Measurements from ENCODE around the gene MTR. TPM values are rescaled to one million over a fixed set of nuclear protein-coding genes. Genes with fewer than 3 reads are reported as not detected.
A peak's percentile ranks its signal among the peaks of the same experiment; 100 is the strongest.

MTR gene
- polyA plus RNA-seq, 12 donors, result 16.7 to 32.1 (median 23.8) TPM; not detected in 1

GRCh38 chr1:236773919-236774318, 21.2 kb upstream of the MTR start:
- no peak for DNase-seq

- DNase-seq, result no peak
These were observed 20.2 kb upstream of the MTR start for GRCh38 chr1:236774926-236775325.

- no peak for DNase-seq
These were observed 15.8 kb upstream of the MTR start for GRCh38 chr1:236779312-236779711.

DNA sequence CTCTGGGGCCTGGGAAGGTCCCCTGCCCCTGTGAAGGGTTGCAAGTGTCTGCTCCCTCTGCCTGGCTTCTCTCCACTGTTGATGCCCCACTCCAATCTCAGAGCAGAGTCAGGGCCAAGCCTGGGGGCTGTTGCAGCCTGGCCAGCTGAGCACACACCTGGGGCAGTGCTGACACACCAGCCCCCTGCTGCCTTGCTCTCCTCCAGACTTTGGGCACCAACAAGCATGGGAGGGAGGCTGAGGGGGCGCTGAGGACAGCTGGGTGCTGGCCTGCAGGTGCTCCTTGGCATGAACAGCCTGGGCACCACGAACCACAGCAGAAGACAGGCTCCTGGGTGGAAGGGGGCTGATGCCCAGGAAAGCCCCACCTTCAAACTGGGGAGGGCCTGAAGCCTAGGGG, 9.6 kb upstream of the MTR start:
- no peak for DNase-seq

DNA sequence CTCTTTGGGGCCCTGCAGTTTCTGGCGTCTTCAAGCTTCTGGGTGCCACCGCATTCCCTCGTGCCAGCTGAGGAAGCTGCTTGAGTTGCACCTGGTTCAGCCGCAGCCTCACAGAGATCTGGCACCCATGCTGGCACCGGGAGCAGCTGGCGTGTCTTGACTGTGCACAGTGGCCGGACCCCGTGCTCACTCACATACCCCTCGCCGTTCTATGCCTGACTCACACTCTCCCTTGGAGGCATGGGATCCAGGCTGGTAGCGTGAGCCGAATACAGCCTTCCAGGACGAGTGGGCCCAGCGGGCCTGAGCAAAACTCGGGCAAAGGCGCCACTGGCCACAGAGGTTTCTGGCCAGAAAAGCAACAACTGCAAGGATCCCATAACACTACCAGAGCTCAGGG, 8.6 kb upstream of the MTR start:
- DNase-seq, result no peak

GRCh38 chr1:236794585-236795034, 482 bp upstream of the MTR start:
- DNase-seq, result no peak

- DNase-seq, result peak; percentile 51
These were observed 920 bp downstream of the MTR start for GRCh38 chr1:236795757-236796667.

DNA sequence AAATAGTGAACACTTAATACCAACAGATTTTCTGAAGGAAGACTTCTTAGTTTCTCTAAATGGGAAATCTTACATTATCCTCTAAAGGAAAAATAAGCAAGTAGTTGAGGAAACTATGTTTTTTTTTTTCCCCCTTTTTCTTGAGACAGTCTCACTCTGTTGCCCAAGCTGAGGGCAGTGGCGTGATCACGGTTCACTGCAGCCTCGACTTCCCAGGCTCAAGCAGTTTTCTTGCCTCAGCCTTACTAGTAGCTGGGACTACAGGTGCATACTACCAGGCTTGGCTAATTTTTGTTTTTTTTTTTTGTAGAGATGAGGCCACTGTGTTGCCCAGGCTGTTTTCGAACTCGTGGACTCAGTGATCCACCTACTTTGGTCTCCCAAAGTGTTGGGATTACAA, 3.9 kb downstream of the MTR start:
- DNase-seq, result no peak

DNA sequence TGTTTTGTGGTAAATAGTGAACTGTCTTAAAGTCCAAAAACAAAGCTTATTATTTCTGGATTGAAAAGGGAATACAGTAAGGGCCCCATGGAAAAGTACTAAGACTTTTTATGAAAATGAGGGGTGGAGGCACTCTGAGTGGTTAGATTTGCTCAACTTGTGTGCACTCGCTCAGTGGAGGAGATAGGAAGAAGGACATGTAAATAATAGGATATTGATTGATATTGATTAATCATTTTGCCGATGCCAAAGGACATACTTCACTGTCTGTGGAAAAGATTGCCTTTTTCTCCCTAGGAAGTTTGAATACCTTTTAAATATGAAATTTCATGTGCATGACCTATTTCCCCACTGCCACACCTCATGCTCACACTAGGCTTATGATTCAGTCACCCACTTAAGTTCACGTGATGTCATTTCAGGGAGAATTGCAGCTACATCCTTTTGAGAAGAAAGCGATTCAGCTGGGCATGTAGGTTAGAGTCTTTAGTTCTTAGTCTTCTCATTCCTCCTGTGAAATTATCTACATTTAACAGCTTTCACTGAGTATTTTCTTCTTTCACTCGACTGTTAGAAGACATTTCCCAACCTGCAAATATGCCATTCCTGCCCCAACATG, 5.0 kb downstream of the MTR start:
- no peak for DNase-seq

GRCh38 chr1:236800623-236801022, 5.5 kb downstream of the MTR start:
- no peak for DNase-seq

DNA sequence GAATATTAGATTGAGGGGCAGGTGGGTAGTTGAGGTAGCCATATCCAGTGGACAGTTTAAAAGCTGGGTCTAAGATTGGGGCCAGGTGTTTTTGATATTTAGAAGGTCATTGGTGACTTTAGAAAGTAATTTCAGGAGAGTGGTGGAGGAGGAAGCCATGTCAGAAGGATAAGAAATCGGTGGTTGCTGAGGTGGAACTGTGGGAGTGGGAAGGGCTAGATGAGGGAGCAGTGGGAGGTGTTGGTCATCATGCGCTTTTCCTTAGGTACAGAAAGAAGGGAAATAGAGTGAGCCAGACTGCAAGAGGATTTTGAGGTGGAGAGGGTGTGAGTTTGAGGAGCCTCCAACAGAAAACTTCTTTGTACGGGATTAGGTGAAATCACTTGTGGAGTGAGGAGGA, 7.2 kb downstream of the MTR start:
- no peak for DNase-seq

DNA sequence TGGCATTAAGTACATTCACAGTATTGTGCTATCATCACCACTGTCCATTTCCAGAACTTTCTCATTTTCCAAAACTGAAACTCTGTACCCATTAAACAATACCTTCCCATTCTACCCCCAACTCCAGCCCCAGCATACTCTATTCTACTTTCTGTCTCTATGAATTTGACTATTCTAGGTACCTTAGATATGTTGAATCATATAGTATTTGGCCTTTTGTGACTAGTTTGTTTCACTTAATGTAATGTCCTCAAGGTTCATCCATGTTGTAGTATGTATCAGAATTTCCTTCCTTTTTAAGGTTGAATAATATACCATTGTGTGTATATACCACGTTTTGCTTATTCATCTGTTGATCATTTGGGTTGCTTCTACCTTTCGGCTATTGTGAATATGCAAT, 11.5 kb downstream of the MTR start:
- DNase-seq, result no peak

- DNase-seq, result no peak
These were observed 12.9 kb downstream of the MTR start for GRCh38 chr1:236808005-236808404.

GRCh38 chr1:236808564-236809130, 13.6 kb downstream of the MTR start:
- DNase-seq, result no peak

GRCh38 chr1:236809148-236809547, 14.1 kb downstream of the MTR start:
- no peak for DNase-seq

DNA sequence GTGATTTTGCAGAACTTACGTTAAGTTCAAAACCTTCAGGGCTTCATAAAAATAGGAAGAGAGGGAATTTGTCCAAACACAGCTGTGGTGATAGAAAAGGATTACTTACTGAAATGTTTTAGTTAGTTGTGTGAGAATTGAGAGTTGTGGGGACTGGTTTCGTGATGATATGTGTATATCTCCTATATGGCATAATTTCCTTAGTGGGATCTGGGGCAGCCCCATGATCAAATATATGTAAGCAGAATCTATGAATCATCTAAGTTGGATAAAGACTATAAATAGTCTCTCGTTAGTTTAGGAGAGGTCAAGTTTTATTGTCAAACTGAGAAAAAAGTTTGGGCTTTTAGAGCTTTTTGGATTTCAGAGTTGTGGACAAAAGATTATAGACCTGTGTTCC, 14.9 kb downstream of the MTR start:
- no peak for DNase-seq

DNA sequence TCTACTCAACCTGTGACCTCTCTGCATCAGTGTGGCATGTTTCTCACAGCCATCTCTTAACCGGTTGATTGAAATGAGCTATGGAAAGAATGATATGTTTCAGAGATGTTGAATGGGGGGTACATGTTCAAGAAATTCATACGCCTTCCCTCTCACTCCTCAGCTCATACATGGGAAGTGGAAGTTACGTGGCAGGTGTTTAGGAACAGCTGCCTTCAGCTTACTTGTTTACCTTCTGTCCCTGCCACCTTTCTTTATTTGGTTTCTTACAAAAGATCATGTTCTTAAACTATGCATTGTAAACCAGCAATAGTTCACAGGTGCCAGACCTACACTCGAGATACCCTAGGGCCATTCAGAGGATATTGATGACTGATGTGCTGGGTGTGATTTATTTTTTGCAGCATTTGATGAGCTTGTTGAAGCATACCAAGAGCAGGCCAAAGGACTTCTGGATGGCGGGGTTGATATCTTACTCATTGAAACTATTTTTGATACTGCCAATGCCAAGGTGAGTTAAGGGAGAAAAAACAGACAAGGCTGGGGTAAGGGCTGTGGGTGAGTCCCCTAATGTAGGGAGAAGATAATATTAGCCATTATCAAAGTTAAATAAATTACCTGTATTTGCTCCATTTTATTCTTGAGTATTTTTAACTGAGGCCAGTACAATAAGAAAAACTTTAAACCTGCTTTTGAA, 17.4 kb downstream of the MTR start:
- DNase-seq, result no peak

- no peak for DNase-seq
These were observed 20.8 kb downstream of the MTR start for GRCh38 chr1:236815941-236816340.

DNA sequence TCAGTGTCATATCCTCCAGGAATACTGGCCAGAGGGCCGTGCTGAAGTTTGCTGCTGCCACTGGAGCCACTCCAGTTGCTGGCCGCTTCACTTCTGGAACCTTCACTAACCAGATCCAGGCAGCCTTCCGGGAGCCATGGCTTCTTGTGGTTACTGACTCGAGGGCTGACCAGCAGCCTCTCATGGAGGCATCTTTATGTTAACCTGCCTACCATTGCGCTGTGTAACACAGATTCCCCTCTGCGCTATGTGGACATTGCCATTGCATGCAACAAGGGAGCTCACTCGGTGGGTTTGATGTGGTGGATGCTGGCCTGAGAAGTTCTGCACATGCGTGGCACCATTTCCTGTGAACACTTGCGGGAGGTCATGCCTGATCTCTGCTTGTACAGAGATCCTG, 24.8 kb downstream of the MTR start:
- no peak for DNase-seq

DNA sequence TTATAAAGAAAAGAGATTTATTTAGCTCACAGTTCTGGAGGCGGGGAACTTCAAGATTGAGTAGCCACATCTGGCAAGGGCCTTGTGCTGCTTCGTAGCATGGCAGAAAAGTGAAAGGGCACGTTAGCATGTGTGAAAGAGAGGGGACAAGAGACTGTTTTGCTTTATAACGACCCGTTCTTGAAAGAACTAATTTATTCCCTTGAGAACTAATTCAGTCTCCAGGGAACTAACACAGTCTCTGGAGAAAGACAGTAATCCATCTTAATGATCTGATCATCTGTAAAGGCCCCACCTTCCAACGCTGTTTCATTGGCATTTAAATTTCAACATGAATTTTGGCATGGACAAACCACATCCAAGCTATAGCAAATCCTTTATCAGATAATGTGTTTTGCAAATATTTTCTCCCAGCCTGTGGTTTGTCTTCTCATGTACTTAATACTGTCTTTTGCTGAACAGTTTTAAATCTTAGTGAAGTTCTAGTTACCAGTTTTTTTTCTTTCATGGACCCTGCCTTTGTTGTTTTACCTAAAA, 26.1 kb downstream of the MTR start:
- DNase-seq, result no peak

DNA sequence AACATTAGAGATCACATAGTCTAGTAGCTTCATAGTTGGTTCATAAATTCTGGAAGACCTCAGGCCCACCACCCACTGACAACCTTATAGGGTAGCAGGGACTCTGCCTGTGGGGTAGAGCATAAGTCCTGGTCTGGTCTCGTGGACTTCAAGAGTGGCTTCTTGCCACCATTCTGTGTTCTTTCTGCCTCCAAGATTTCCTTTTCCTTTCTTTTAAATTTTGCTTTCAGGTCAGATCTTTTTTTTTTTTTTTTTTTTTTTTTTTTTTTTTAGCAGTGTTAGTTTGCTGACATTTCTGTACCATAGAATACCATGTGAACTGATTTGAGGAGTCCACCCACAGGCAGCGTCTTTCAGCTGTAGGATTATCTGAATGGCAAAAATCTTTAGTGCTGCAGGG, 28.5 kb downstream of the MTR start:
- no peak for DNase-seq

DNA sequence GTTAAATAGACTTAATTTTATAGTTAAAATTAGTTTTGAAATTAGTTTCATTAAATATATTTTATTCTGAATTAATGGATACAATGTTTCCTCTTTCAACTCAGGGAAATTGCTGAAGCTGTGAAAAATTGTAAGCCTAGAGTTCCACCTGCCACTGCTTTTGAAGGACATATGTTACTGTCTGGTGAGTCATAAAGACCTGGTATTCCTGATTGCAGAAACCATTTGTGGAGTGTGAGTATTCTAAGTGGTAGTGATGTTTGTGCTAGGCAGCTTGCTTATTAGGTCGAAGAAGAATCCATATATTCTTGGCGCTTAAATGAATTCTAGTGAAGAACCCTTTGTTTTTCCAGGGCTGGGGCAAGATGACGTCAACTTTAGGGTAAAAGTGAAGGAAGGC, 34.0 kb downstream of the MTR start:
- no peak for DNase-seq

All from muscle of arm (tissue), 12 donors.